ENCODE results near the gene SUMO4.

SUMO4 gene

GRCh38 chr6:149400050-149400449 is at the start of gene SUMO4:
Gene SUMO4, plus strand, starts transcription at chr6:149400262. Its CDS starts 130 bp downstream, at chr6:149400392.
- no peak for DNase-seq (ENCODE audit: extremely low spot score, insufficient read length, low read depth)
- no peak for FAIRE-seq

- no peak for FAIRE-seq
- DNase-seq (ENCODE audit: extremely low spot score, insufficient read length, low read depth): no peak
Measured at GRCh38 chr6:149354009-149354408, 46.1 kb upstream of the SUMO4 start.

- DNase-seq (ENCODE audit: extremely low spot score, insufficient read length, low read depth): no peak
- no peak for FAIRE-seq
Measured at GRCh38 chr6:149356081-149356750, 43.8 kb upstream of the SUMO4 start.

- FAIRE-seq (no peak), DNase-seq (ENCODE audit: extremely low spot score, insufficient read length, low read depth) (no peak)
Measured at GRCh38 chr6:149357726-149358538, 42.1 kb upstream of the SUMO4 start.

- DNase-seq (ENCODE audit: extremely low spot score, insufficient read length, low read depth) (no peak), FAIRE-seq (no peak)
Measured at GRCh38 chr6:149359440-149359839, 40.6 kb upstream of the SUMO4 start.

GRCh38 chr6:149360536-149360935 is 39.5 kb upstream of the SUMO4 start:
- DNase-seq (ENCODE audit: extremely low spot score, insufficient read length, low read depth): no peak
- FAIRE-seq: no peak

- DNase-seq (ENCODE audit: extremely low spot score, insufficient read length, low read depth) (no peak), FAIRE-seq (no peak)
Measured at GRCh38 chr6:149362289-149362688, 37.8 kb upstream of the SUMO4 start.

- no peak for FAIRE-seq
- DNase-seq (ENCODE audit: extremely low spot score, insufficient read length, low read depth): no peak
Measured at GRCh38 chr6:149363154-149363553, 36.9 kb upstream of the SUMO4 start.

GRCh38 chr6:149364557-149364956 is 35.5 kb upstream of the SUMO4 start:
- FAIRE-seq: no peak

GRCh38 chr6:149365197-149365596 is 34.9 kb upstream of the SUMO4 start:
- FAIRE-seq: no peak

More at GRCh38 chr6:149364557-149364956, 35.5 kb upstream of the SUMO4 start:
- no peak for DNase-seq (ENCODE audit: extremely low spot score, insufficient read length, low read depth)

GRCh38 chr6:149366267-149366921 is 33.7 kb upstream of the SUMO4 start:
- peak; percentile 59 for FAIRE-seq
- DNase-seq (ENCODE audit: extremely low spot score, insufficient read length, low read depth): no peak

More at GRCh38 chr6:149365197-149365596, 34.9 kb upstream of the SUMO4 start:
- DNase-seq (ENCODE audit: extremely low spot score, insufficient read length, low read depth): no peak

- no peak for DNase-seq (ENCODE audit: extremely low spot score, insufficient read length, low read depth)
- FAIRE-seq: peak; percentile 67
Measured at GRCh38 chr6:149368065-149368464, 32.0 kb upstream of the SUMO4 start.

GRCh38 chr6:149371154-149371553 is 28.9 kb upstream of the SUMO4 start:
- FAIRE-seq (peak; percentile 61), DNase-seq (ENCODE audit: extremely low spot score, insufficient read length, low read depth) (no peak)

- no peak for FAIRE-seq
- no peak for DNase-seq (ENCODE audit: extremely low spot score, insufficient read length, low read depth)
Measured at GRCh38 chr6:149372062-149372461, 28.0 kb upstream of the SUMO4 start.

GRCh38 chr6:149373511-149373910 is 26.6 kb upstream of the SUMO4 start:
- FAIRE-seq: peak; percentile 12
- DNase-seq (ENCODE audit: extremely low spot score, insufficient read length, low read depth): no peak

- DNase-seq (ENCODE audit: extremely low spot score, insufficient read length, low read depth) (no peak), FAIRE-seq (no peak)
Measured at GRCh38 chr6:149379977-149380376, 20.1 kb upstream of the SUMO4 start.

- DNase-seq (ENCODE audit: extremely low spot score, insufficient read length, low read depth) (no peak), FAIRE-seq (no peak)
Measured at GRCh38 chr6:149380523-149380922, 19.5 kb upstream of the SUMO4 start.

- FAIRE-seq (no peak), DNase-seq (ENCODE audit: extremely low spot score, insufficient read length, low read depth) (no peak)
Measured at GRCh38 chr6:149383371-149383770, 16.7 kb upstream of the SUMO4 start.

- no peak for FAIRE-seq
- no peak for DNase-seq (ENCODE audit: extremely low spot score, insufficient read length, low read depth)
Measured at GRCh38 chr6:149384464-149384863, 15.6 kb upstream of the SUMO4 start.

GRCh38 chr6:149385998-149386646 is 13.9 kb upstream of the SUMO4 start:
- DNase-seq (ENCODE audit: extremely low spot score, insufficient read length, low read depth): no peak
- no peak for FAIRE-seq
